Memory B cell (primary cell): ENCODE results near the gene CADM3.
A peak's percentile ranks its signal among the peaks of the same experiment; 100 is the strongest.

Experiments used
- ATAC-seq: fragments of 150-1000 bp; cut with Tn5 transposase; 2 replicates; pipeline ENCODE4 v1.10.0; 2021; ENCODE audit warnings: low read depth, mild to moderate bottlenecking, moderate library complexity
- DNase-seq, 2 donors: peaks; one replicate each; pipeline ENCODE4 v3.0.0; 2022; ENCODE audit warnings: low spot score in 2 of 2
- H3K27ac Mint-ChIP-seq: one replicate; pipeline ENCODE4 v1.8.0; 2022; ENCODE audit warnings: mild to moderate bottlenecking, moderate library complexity, mixed read lengths
- H3K27me3 Mint-ChIP-seq: one replicate; pipeline ENCODE4 v1.8.0; 2022; ENCODE audit warnings: mixed read lengths
- H3K36me3 Mint-ChIP-seq: one replicate; pipeline ENCODE4 v1.8.0; 2022; ENCODE audit warnings: mild to moderate bottlenecking, mixed read lengths
- H3K4me1 Mint-ChIP-seq: one replicate; pipeline ENCODE4 v1.8.0; 2022; ENCODE audit warnings: mixed read lengths
- H3K4me3 Mint-ChIP-seq: one replicate; pipeline ENCODE4 v1.8.0; 2022; ENCODE audit warnings: mild to moderate bottlenecking, moderate library complexity, mixed read lengths
- H3K9me3 Mint-ChIP-seq: one replicate; pipeline ENCODE4 v1.8.0; 2022; ENCODE audit warnings: mixed read lengths

CADM3 gene, protein sequence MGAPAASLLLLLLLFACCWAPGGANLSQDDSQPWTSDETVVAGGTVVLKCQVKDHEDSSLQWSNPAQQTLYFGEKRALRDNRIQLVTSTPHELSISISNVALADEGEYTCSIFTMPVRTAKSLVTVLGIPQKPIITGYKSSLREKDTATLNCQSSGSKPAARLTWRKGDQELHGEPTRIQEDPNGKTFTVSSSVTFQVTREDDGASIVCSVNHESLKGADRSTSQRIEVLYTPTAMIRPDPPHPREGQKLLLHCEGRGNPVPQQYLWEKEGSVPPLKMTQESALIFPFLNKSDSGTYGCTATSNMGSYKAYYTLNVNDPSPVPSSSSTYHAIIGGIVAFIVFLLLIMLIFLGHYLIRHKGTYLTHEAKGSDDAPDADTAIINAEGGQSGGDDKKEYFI

DNA sequence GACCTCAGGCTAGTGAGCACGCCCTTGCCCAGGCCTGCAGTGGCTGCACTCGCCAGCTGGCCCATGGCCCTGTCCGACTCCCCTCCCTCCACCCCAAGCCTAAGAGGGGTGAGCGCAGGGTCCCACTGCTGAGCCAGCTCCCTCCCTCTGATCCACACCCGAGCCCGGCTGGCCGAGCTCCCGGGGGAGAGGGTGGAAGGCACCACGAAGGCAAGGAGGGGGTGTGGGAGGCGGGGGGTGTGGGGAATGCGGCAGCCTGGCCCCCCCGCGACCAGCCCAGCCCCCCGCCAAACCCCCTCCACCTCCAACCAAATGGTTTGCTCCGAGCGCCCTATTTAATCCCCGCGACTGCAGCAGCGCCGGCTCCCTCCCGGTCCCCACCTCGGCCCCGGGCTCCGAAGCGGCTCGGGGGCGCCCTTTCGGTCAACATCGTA lies at the start of gene CADM3:
Gene CADM3, plus strand, starts transcription at position 362 of the 434 bp plus-strand sequence. CDS start 151 bp downstream, outside the sequence.
- Mint-ChIP-seq H3K27ac (no peak within 1 kb of the TSS), H3K4me3 (peak within 1 kb of the TSS; percentile 63), H3K27me3 (peaks cover 27% of the 10 kb centered on the region), H3K36me3 (peaks cover 7% of the 10 kb centered on the region), H3K9me3 (no peaks in the 10 kb centered on the region), H3K4me1 (peaks cover 17% of the 10 kb centered on the region)
- DNase-seq (no peak), ATAC-seq (no peak)

DNA sequence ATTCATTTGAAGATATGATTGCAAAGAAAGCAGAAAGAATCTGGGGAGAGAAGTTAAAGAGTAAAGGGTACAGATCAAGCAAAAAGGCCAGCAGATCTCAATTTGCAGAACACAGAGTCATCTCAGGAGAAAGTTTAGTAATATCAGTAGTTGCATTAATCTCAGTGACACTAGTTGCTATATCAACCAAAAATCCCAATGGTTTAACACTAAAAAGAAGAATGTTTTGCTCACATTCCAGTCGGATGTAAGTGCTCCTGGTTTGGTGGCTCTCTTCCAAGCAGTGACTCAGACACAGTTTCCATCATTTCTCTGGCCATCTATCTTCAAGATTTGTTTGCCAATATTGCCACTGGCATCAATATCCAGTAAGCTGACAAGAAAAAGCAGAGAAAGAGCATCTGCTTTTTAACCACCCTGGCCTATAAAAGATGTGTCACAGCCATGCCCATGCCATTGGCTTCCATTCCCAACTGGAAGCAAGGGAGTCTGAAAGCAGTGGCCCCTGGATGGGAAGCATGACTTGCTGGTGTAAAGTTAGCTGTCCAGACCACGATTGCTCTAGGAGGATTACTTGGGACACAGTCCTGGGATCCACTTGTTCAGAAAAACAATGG lies 49.3 kb upstream of the CADM3 start:
- DNase-seq (no peak), ATAC-seq (no peak)
- Mint-ChIP-seq H3K27me3 (no peaks in the 10 kb centered on the region), H3K27ac (no peak overlapping the region), H3K4me3 (no peak overlapping the region), H3K4me1 (peaks cover 3% of the 10 kb centered on the region), H3K9me3 (no peaks in the 10 kb centered on the region), H3K36me3 (no peaks in the 10 kb centered on the region)

DNA sequence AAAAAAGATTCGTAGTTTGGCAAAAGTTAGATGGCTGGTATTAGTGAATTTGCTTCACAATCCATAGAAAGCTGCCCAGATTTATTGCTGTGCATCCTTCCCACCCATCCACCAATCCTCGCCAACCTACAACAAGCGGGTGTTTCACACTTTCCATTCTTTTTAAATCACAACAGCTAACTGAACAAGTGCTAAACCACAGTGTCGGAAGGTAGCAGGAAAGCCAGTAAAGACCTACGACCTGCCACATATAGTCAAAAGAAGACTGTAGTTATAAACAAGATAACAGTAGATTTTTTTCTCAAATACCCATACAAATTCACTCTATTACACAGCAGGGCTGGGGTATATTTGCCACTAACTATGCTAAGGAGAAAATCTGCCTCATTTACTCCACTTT lies 47.8 kb upstream of the CADM3 start:
- Mint-ChIP-seq H3K27me3 (no peaks in the 10 kb centered on the region), H3K36me3 (no peaks in the 10 kb centered on the region), H3K4me1 (peaks cover 3% of the 10 kb centered on the region), H3K9me3 (no peaks in the 10 kb centered on the region), H3K4me3 (no peak overlapping the region), H3K27ac (no peak overlapping the region)
- ATAC-seq (no peak), DNase-seq (no peak)

DNA sequence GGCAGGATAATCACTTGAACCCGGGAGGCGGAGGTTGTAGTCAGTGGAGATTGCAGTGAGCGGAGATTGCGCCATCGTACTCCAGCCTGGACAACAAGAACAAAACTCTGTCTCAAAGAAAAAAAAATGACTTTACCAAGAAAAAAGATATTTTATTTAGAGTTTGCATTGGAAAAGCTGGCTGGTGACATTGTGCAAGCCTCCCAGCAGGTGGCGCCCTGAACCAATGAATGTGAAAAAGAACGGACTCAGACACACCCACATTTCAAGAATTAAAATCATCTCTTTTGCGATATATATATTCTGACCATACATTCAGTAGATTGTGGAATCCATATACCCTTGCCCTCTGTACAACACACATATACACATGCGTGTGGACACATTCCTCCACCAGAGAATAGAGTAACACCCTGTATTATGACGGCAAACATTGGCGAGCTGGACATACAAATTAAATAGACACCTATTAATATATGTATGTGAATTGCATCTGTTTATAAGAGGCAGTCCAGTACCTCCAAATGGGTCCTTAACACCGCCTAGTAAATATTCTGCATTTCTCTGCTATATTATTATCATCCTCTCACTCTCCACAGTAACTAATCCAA lies 39.0 kb upstream of the CADM3 start:
- peak; percentile 66 for ATAC-seq

DNA sequence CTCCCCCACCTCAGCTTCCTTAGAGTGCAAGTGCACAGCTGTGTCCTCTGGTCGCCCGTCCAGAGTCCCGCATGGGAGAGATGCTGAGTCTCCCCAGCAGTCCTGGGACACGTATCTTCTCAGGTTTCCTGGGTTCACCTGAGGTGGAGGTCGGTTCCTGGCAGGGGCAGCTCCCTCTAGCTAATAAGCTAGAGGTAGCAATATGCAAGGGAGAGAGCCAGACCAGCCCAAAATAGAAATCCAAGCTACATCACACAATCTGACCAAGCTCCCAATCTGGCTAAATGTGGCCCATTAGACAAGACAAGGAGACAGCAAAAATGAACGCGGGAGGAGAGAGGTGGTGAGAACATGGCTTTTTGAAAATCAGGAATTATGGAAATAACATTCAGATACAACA lies 30.9 kb upstream of the CADM3 start:
- no peaks in the 10 kb centered on the region for H3K36me3 Mint-ChIP-seq
- peaks cover 5% of the 10 kb centered on the region for H3K27me3 Mint-ChIP-seq
- no peaks in the 10 kb centered on the region for H3K4me1 Mint-ChIP-seq
- no peak for ATAC-seq
- no peak overlapping the region for H3K4me3 Mint-ChIP-seq
- H3K9me3 Mint-ChIP-seq: no peaks in the 10 kb centered on the region
- H3K27ac Mint-ChIP-seq: no peak overlapping the region
- DNase-seq: no peak

More for the DNA sequence above, 39.0 kb upstream of the CADM3 start:
- no peaks in the 10 kb centered on the region for H3K27me3 Mint-ChIP-seq
- no peaks in the 10 kb centered on the region for H3K36me3 Mint-ChIP-seq
- no peaks in the 10 kb centered on the region for H3K9me3 Mint-ChIP-seq
- H3K4me1 Mint-ChIP-seq: no peaks in the 10 kb centered on the region
- DNase-seq: peak; percentile 66
- no peak overlapping the region for H3K4me3 Mint-ChIP-seq
- no peak overlapping the region for H3K27ac Mint-ChIP-seq

DNA sequence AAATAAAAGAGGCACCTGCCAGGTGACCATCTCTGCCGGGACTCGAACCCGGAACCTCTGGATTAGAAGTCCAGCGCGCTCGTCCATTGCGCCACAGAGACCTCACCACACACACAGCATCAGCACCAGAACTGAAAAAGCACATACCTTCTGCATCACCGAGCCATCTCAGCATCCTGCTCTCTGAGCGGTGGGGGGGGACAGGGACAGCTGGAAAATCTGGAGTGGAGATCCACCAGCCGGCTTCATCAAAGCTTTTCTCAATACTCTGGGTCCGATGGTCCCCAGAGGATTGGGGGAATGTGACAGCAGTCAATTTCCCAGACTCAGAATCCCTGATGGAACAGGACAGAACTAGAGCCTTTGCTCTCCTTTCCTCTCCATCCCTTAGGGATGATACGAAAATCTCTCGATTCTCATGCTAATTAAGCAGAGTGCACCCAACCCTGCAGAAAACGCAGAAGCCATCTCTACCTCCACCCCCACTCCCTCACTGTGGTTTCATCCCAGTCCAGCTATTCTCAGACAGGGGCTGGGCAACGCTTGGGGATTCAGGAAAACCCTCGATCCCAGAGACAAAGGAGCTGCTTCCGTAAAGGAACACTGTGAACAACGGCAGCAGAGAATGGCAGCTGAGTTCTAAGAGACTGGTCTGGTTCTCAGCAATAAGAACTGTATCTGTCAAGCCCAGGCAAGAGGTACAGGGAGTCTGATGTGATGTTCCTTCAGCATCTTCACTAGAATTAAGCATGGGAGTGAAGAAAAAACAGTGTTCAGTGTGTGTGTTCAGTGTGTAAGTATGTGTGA lies 29.6 kb upstream of the CADM3 start:
- peaks cover 6% of the 10 kb centered on the region for H3K36me3 Mint-ChIP-seq

DNA sequence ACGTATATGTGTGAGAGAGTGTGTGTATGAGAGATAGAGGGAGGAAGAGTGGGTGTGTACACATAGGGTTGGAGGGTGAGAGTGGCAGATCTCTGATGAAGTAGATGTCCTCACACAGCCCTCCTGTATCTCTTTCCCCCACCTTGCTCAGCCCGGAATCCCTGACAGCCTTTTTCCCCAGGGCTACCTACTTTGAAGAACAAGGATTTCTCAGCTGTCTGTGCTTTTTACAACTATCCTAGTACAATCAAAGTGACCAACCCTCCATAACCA lies 29.1 kb upstream of the CADM3 start:
- ATAC-seq (no peak), DNase-seq (no peak)
- no peaks in the 10 kb centered on the region for H3K4me1 Mint-ChIP-seq
- H3K4me3 Mint-ChIP-seq: no peak overlapping the region
- H3K27ac Mint-ChIP-seq: no peak overlapping the region
- peaks cover 6% of the 10 kb centered on the region for H3K27me3 Mint-ChIP-seq
- no peaks in the 10 kb centered on the region for H3K9me3 Mint-ChIP-seq
- peaks cover 8% of the 10 kb centered on the region for H3K36me3 Mint-ChIP-seq

More for the DNA sequence above, 29.6 kb upstream of the CADM3 start:
- DNase-seq (no peak), ATAC-seq (no peak)
- H3K9me3 Mint-ChIP-seq: no peaks in the 10 kb centered on the region
- H3K4me3 Mint-ChIP-seq: no peak overlapping the region
- H3K27me3 Mint-ChIP-seq: peaks cover 6% of the 10 kb centered on the region
- no peaks in the 10 kb centered on the region for H3K4me1 Mint-ChIP-seq
- no peak overlapping the region for H3K27ac Mint-ChIP-seq

DNA sequence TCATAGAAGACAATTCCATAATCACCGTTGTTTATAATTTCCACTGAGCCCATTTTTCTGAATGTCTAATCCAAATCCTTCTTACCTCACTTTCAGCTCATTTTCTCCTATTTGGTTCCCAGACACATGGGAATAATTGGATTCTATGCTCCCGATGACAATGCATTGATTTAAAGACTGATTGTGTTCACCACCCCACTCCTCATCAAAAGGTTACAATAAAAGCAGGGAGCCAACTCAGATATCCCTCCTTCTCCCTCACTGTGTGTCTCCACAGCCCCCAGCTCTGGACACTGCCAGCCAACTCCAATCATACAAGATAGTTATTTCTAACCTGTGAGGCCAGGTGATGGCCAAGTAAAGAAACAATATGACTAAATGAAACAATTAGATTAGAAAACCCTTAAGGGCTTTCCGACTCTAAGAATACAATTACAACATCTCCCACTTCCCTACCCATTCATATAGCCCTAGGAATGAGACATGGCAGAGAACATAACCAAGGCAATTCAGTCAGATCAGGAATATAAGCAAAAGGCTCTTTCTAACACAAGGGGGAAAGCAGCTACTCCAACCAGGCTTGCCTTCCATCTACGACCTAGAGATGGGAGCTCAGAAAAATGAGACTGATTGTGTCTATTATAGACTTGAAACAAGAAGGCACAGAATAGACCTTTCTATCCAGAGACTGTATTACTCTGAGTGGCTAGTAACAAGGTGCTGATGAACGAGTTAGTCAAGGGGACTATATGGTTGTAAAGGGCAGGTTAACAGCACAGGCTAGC lies 28.5 kb upstream of the CADM3 start:
- no peak for ATAC-seq
- Mint-ChIP-seq H3K27ac (no peak overlapping the region), H3K4me1 (no peaks in the 10 kb centered on the region), H3K36me3 (peaks cover 8% of the 10 kb centered on the region), H3K27me3 (peaks cover 6% of the 10 kb centered on the region), H3K9me3 (no peaks in the 10 kb centered on the region), H3K4me3 (no peak overlapping the region)
- no peak for DNase-seq

DNA sequence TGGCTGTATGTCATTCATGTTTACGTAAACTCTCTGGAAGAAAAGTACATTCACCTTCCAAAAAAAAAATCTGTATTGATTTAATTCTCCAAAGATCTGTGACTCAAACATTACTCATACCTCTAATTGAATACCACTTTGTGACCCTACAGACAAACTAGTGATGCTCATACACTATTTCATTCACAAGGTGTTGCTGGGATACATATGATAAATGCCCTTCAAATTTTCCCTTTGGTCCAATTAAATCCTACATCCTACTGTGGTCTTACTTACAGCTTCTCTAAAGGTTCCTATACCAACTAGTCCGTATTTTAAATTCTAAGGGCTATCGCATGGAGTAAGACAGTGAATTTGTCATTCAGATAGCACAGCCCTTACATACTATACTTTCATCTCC lies 26.8 kb upstream of the CADM3 start:
- Mint-ChIP-seq H3K27me3 (peaks cover 5% of the 10 kb centered on the region), H3K27ac (no peak overlapping the region), H3K9me3 (no peaks in the 10 kb centered on the region), H3K4me1 (no peaks in the 10 kb centered on the region), H3K4me3 (no peak overlapping the region), H3K36me3 (peaks cover 8% of the 10 kb centered on the region)
- DNase-seq (no peak), ATAC-seq (no peak)

DNA sequence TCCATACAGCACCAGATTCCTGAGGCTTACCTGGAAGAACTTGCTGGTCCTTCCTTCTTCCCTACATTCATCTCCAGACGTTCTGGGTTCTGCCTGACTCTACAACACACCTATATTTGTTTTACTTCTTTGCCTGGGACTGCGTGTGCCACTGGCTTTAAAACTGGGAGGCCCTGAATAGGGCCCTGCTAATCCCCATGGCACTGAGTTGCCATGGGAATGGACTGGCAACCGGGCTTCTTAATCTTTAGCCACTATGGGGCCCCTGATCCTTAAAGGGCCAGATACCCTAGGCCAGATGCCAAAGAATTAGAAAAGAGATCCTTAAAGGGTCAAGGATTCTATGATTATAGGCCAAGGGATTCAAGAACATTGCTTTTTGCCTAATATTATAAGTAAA lies 24.4 kb upstream of the CADM3 start:
- Mint-ChIP-seq H3K27me3 (peaks cover 2% of the 10 kb centered on the region), H3K4me3 (no peak overlapping the region), H3K4me1 (peaks cover under 1% of the 10 kb centered on the region), H3K9me3 (no peaks in the 10 kb centered on the region), H3K27ac (no peak overlapping the region), H3K36me3 (peaks cover 8% of the 10 kb centered on the region)
- ATAC-seq: no peak
- DNase-seq: no peak

DNA sequence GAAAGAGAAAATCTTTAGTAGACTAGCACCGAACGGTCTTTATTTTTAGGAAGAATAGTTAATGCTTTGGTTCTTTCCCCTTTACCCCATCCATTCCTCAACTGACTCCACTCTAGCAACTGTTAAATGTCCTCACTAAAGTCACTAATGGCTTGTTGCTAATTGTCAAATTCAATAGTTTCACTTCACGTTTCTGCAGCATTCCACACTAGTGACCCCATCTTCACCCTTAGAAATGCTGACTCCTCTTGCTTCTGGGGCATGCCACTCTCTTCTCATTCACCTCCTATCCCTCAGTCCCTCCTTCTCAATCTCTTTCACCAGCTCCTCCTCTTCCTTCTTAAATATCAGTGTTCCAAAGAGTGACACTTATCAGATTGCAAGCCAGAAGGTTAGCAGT lies 19.4 kb upstream of the CADM3 start:
- DNase-seq (no peak), ATAC-seq (peak; percentile 47)
- no peak overlapping the region for H3K4me3 Mint-ChIP-seq
- H3K27me3 Mint-ChIP-seq: no peaks in the 10 kb centered on the region
- H3K9me3 Mint-ChIP-seq: no peaks in the 10 kb centered on the region
- H3K4me1 Mint-ChIP-seq: peaks cover 4% of the 10 kb centered on the region
- H3K27ac Mint-ChIP-seq: no peak overlapping the region
- H3K36me3 Mint-ChIP-seq: peaks cover 3% of the 10 kb centered on the region

DNA sequence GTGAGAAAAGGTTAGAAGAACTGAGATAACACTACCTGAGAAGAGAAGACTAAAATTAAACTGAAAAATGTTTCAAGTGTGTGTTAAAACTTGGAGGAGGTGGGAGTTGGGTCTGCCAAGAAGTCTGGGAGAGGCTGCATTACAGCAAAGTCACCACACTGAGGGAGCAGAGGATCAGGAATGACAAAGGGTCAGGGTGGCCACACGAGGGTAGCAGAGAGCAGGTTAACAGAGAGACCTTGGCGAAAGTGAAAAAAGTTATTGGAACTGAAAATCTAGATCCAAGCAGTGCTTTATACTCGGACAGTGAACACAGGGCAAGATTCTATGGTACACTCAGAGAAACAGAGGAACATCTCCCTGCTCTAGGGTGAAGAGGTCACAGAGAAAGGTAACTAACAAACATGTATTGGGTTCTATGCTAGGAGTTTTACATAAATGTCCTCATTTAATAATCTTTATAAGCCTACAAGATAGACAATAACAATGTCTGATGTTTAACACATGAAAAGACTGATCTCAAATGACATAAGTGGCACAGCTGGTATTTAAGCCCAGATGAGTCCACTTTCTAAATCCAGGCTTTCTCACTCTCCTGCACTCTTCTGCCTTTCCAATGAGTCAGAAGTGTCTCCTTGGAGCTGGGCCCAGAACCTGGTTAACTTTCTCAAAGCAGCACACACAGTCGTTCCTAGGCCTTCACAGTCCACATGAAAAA lies 10.3 kb upstream of the CADM3 start:
- Mint-ChIP-seq H3K27me3 (no peaks in the 10 kb centered on the region), H3K4me3 (no peak overlapping the region)

DNA sequence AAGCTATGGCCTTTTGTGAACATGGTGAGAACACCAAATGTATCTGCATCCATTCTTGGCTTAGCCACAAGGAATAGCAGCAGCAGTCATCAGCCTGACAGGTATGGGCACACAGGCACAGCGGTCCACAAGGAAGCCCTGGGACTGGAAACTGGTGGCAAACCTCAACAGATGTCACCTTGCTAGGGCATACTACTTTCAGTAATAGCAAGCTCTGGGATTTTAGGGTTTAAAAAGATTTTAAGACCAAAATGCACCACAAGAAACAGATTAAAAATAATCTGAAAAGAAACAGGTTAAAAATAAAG lies 9.7 kb upstream of the CADM3 start:
- Mint-ChIP-seq H3K27me3 (no peaks in the 10 kb centered on the region), H3K9me3 (no peaks in the 10 kb centered on the region), H3K4me3 (no peak overlapping the region), H3K4me1 (peaks cover 10% of the 10 kb centered on the region), H3K36me3 (peaks cover 2% of the 10 kb centered on the region), H3K27ac (no peak overlapping the region)
- DNase-seq (no peak), ATAC-seq (no peak)

More for the DNA sequence above, 10.3 kb upstream of the CADM3 start:
- no peak overlapping the region for H3K27ac Mint-ChIP-seq
- peak; percentile 65 to 72 for DNase-seq
- no peaks in the 10 kb centered on the region for H3K9me3 Mint-ChIP-seq
- ATAC-seq: peak; percentile 97
- H3K4me1 Mint-ChIP-seq: peaks cover 10% of the 10 kb centered on the region
- H3K36me3 Mint-ChIP-seq: peaks cover 2% of the 10 kb centered on the region
